WTC11 (cell line): Measurements from ENCODE around the gene TRPM7. TPM values are rescaled to one million over a fixed set of nuclear protein-coding genes. Genes with fewer than 3 reads are reported as not detected.

Experiments used
- ATAC-seq: fragments of 200-7000 bp; cut with Tn5 transposase; 2 replicates; pipeline ENCODE4 v1.10.0; 2021; ENCODE audit warnings: mild to moderate bottlenecking, moderate library complexity
- CTCF ChIA-PET: fragments of 300-600 bp; sonication (Branson Sonifier 250); formaldehyde crosslinking; loops from one replicate; lab custom pipeline; 2021; ENCODE audit warnings: antibody characterized with exemption; lab: Charles Lee
- POLR2A ChIA-PET: fragments of 350-600 bp; sonication (Branson Sonifier 250); formaldehyde crosslinking; loops from one replicate; lab custom pipeline; 2021; ENCODE audit warnings: antibody characterized with exemption; lab: Charles Lee
- DNase-seq: peaks from one replicate; pipeline ENCODE4 v3.0.0; 2021; ENCODE audit warnings: low spot score
- H3K27ac Mint-ChIP-seq: 2 replicates; pipeline ENCODE4 v1.8.0; 2021; ENCODE audit warnings: mixed read lengths
- H3K27me3 Mint-ChIP-seq: 2 replicates; pipeline ENCODE4 v1.8.0; 2021; ENCODE audit warnings: low read depth, mild to moderate bottlenecking, moderate library complexity, mixed read lengths
- H3K36me3 Mint-ChIP-seq: 2 replicates; pipeline ENCODE4 v1.8.0; 2021; ENCODE audit warnings: mixed read lengths
- H3K4me1 Mint-ChIP-seq: 2 replicates; pipeline ENCODE4 v1.8.0; 2022; ENCODE audit warnings: mixed read lengths
- H3K4me3 Mint-ChIP-seq: 2 replicates; pipeline ENCODE4 v1.8.0; 2021; ENCODE audit warnings: mild to moderate bottlenecking, moderate library complexity, mixed read lengths
- H3K9me3 Mint-ChIP-seq: 2 replicates; pipeline ENCODE4 v1.8.0; 2021; ENCODE audit warnings: mixed read lengths
- AR ChIP-seq: fragments of 250-450 bp; sonication (Bioruptor Pico); IDR thresholded peaks from 2 replicates; pipeline ENCODE4 v1.9.0; 2021; ENCODE audit warnings: mild to moderate bottlenecking
- CTCF ChIP-seq: fragments of 200-600 bp; IDR thresholded peaks from 2 replicates; pipeline ENCODE4 v1.8.0; 2022; ENCODE audit warnings: antibody characterized with exemption
- E2F5 ChIP-seq: sonication (generic); formaldehyde crosslinking; IDR thresholded peaks from 2 replicates; pipeline ENCODE4 v1.8.1; 2022; ENCODE audit warnings: mild to moderate bottlenecking, moderate library complexity, missing genetic modification reagents
- ETV6 ChIP-seq: sonication (generic); formaldehyde crosslinking; IDR thresholded peaks from 2 replicates; pipeline ENCODE4 v1.8.1; 2022; ENCODE audit warnings: mild to moderate bottlenecking, missing genetic modification reagents
- KAT7 ChIP-seq: sonication (generic); formaldehyde crosslinking; IDR thresholded peaks from 2 replicates; pipeline ENCODE4 v1.8.1; 2023; ENCODE audit warnings: missing genetic modification reagents, mild to moderate bottlenecking, borderline replicate concordance
- MAX ChIP-seq: sonication (generic); formaldehyde crosslinking; IDR thresholded peaks from 2 replicates; pipeline ENCODE4 v1.8.0; 2022; ENCODE audit warnings: mild to moderate bottlenecking, missing genetic modification reagents
- MLX ChIP-seq: sonication (generic); formaldehyde crosslinking; IDR thresholded peaks from 2 replicates; pipeline ENCODE4 v1.8.1; 2023; ENCODE audit warnings: mild to moderate bottlenecking, missing genetic modification reagents, moderate library complexity
- NR2C2 ChIP-seq: sonication (generic); formaldehyde crosslinking; IDR thresholded peaks from 2 replicates; pipeline ENCODE4 v1.8.0; 2022; ENCODE audit warnings: mild to moderate bottlenecking, missing genetic modification reagents
- NR3C1 ChIP-seq: sonication (generic); formaldehyde crosslinking; conservative IDR thresholded peaks from 2 replicates; pipeline ENCODE4 v1.8.1; 2023; ENCODE audit warnings: low read depth, mild to moderate bottlenecking, missing genetic modification reagents
- SOX15 ChIP-seq: fragments of 250-450 bp; sonication (Bioruptor Pico); IDR thresholded peaks from 2 replicates; pipeline ENCODE4 v1.9.0; 2021; ENCODE audit warnings: mild to moderate bottlenecking
- STAT6 ChIP-seq: sonication (generic); formaldehyde crosslinking; conservative IDR thresholded peaks from 2 replicates; pipeline ENCODE4 v1.8.1; 2023; ENCODE audit warnings: mild to moderate bottlenecking, low read depth, missing genetic modification reagents, moderate library complexity
- ZBTB43 ChIP-seq: sonication (generic); formaldehyde crosslinking; IDR thresholded peaks from 2 replicates; pipeline ENCODE4 v1.8.1; 2023; ENCODE audit warnings: mild to moderate bottlenecking, missing genetic modification reagents
- ZMAT4 ChIP-seq: fragments of 250-450 bp; sonication (Bioruptor Pico); IDR thresholded peaks from 2 replicates; pipeline ENCODE4 v1.9.0; 2021; ENCODE audit warnings: mild to moderate bottlenecking
- ZNF416 ChIP-seq: fragments of 250-450 bp; sonication (Bioruptor Pico); IDR thresholded peaks from 2 replicates; pipeline ENCODE4 v1.9.0; 2021; ENCODE audit warnings: mild to moderate bottlenecking, inconsistent platforms
- ZNF671 ChIP-seq: fragments of 250-450 bp; sonication (Bioruptor Pico); IDR thresholded peaks from 2 replicates; pipeline ENCODE4 v1.8.0; 2021; ENCODE audit warnings: mild to moderate bottlenecking
- total RNA-seq: library from RNA; stranded (reverse); gene quantifications from 3 replicates; pipeline ENCODE4 v1.2.3, GENCODE V29; 2021

TRPM7 gene
- total RNA-seq, 1 experiment from 2014 or later, result 24.0 TPM

GRCh38 chr15:50675535-50676144 lies 11.0 kb downstream of the TRPM7 start:
- Mint-ChIP-seq H3K27ac (no peak overlapping the region), H3K9me3 (no peaks in the 10 kb centered on the region), H3K27me3 (no peaks in the 10 kb centered on the region), H3K4me3 (no peak overlapping the region), H3K4me1 (peaks cover 5% of the 10 kb centered on the region; the same call in 1 of the 2 replicates), H3K36me3 (peaks cover 4% of the 10 kb centered on the region)
- ChIA-PET POLR2A (no interaction called here), CTCF (interaction anchor here (2.3 kb wide), 1 partner anchor 10 kb away, joined by 8 read pairs; no protein-coding TSS in a partner anchor)
- no peak for DNase-seq
- ATAC-seq, result no peak
- no peak for TF ChIP-seq MAX
- TF ChIP-seq CTCF, result peak; percentile 63

- CTCF ChIA-PET, result no interaction called here
- no peak overlapping the region for H3K4me3 Mint-ChIP-seq
- H3K9me3 Mint-ChIP-seq, result peaks cover 16% of the 10 kb centered on the region
- no peak for ATAC-seq
- POLR2A ChIA-PET, result no interaction called here
- no peak for DNase-seq
- 0 out of 2 replicates have a peak, but pooled peaks cover 3% of the 10 kb centered on the region for H3K4me1 Mint-ChIP-seq
- H3K27ac Mint-ChIP-seq, result no peak overlapping the region
- no peaks in the 10 kb centered on the region for H3K27me3 Mint-ChIP-seq
- peaks cover 29% of the 10 kb centered on the region for H3K36me3 Mint-ChIP-seq
- TF ChIP-seq NR2C2 (CRISPR knock-in tag), result no peak
- TF ChIP-seq ZBTB43, result no peak
- no peak for TF ChIP-seq ZNF416
- no peak for TF ChIP-seq MLX (CRISPR knock-in tag)
- TF ChIP-seq ZNF671 (CRISPR knock-in tag), result no peak
- no peak for TF ChIP-seq AR
- no peak for TF ChIP-seq STAT6
- TF ChIP-seq KAT7 (CRISPR knock-in tag), result no peak
- TF ChIP-seq ETV6 (CRISPR knock-in tag), result no peak
- no peak for TF ChIP-seq SOX15
- TF ChIP-seq E2F5 (CRISPR knock-in tag), result no peak
- TF ChIP-seq CTCF, result no peak
- TF ChIP-seq ZMAT4 (CRISPR knock-in tag), result no peak
- no peak for TF ChIP-seq NR3C1 (CRISPR knock-in tag)
Observed at GRCh38 chr15:50670115-50670514, 16.5 kb downstream of the TRPM7 start.
